NT2/D1 (cell line): Measurements from ENCODE around the gene ADSL.

Experiments used
- DNase-seq: peaks from one replicate; pipeline ENCODE4 v3.0.0-alpha.2; 2011; ENCODE audit warnings: low read depth, low spot score
- H3K27me3 ChIP-seq: 2 replicates; pipeline ENCODE4 v1.6.0; 2011; ENCODE audit warnings: mild to moderate bottlenecking; ENCODE audit not compliant: insufficient read length, insufficient read depth
- H3K36me3 ChIP-seq: 2 replicates; pipeline ENCODE4 v1.6.1; 2011; ENCODE audit warnings: mild to moderate bottlenecking, low read length, mixed read lengths; ENCODE audit not compliant: insufficient read depth, insufficient read length
- H3K4me1 ChIP-seq: 2 replicates; pipeline ENCODE4 v1.5.1; 2011; ENCODE audit not compliant: insufficient read depth, insufficient read length
- H3K4me3 ChIP-seq: 2 replicates; pipeline ENCODE4 v1.5.1; 2011; ENCODE audit warnings: low read depth; ENCODE audit not compliant: insufficient read length
- H3K9ac ChIP-seq: 2 replicates; pipeline ENCODE4 v1.6.0; 2011; ENCODE audit warnings: low read depth; ENCODE audit not compliant: insufficient read length
- H3K9me3 ChIP-seq: 2 replicates; pipeline ENCODE4 v1.5.1; 2011; ENCODE audit warnings: mild to moderate bottlenecking, low read length; ENCODE audit not compliant: insufficient read depth
- SUZ12 ChIP-seq: IDR thresholded peaks from 2 replicates; pipeline ENCODE4 v1.6.1; 2011; ENCODE audit not compliant: insufficient read length, insufficient read depth; ENCODE audit errors: extremely low read depth
- YY1 ChIP-seq: IDR thresholded peaks from 2 replicates; pipeline ENCODE4 v1.6.1; 2011; ENCODE audit not compliant: insufficient read length, insufficient read depth
- ZNF274 ChIP-seq: IDR thresholded peaks from 2 replicates; pipeline ENCODE4 v1.6.1; 2011; ENCODE audit warnings: mild to moderate bottlenecking, low read depth, low read length

The ADSL gene

GRCh38 chr22:40329466-40329865, 16.8 kb upstream of the ADSL start:
- H3K36me3 ChIP-seq = peaks cover 18% of the 10 kb centered on the region
- H3K27me3 ChIP-seq = no peaks in the 10 kb centered on the region
- H3K9ac ChIP-seq = no peak overlapping the region
- no peaks in the 10 kb centered on the region for H3K9me3 ChIP-seq
- DNase-seq = no peak
- no peak overlapping the region for H3K4me3 ChIP-seq
- H3K4me1 ChIP-seq = peaks cover 6% of the 10 kb centered on the region
- TF ChIP-seq YY1 = no peak
- TF ChIP-seq ZNF274 = no peak
- TF ChIP-seq SUZ12 = no peak

DNA sequence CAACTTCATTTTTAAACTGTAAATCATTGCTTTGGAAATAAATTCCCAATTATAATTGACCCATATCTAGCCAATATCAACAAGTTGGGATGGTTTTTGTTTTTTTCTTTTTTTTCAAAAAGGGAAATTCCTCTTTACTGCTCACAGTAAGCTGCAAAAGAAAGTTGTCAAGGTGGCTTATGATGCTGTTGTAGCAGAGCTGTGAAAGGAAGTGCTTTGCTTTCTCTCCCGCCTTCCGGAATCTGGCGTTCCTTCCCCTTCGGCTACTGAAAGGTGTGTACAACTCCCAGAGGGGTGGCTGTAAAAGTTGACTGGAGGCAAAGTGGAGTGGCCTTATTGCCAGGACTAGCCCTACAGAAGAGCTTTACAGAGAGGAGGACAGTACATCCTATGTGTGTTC, 16.2 kb upstream of the ADSL start:
- Histone ChIP-seq H3K9ac (no peak overlapping the region), H3K36me3 (peaks cover 14% of the 10 kb centered on the region), H3K4me1 (peaks cover 6% of the 10 kb centered on the region), H3K27me3 (no peaks in the 10 kb centered on the region), H3K9me3 (no peaks in the 10 kb centered on the region), H3K4me3 (no peak overlapping the region)
- no peak for TF ChIP-seq YY1
- TF ChIP-seq ZNF274 = no peak
- no peak for TF ChIP-seq SUZ12
- DNase-seq = no peak

DNA sequence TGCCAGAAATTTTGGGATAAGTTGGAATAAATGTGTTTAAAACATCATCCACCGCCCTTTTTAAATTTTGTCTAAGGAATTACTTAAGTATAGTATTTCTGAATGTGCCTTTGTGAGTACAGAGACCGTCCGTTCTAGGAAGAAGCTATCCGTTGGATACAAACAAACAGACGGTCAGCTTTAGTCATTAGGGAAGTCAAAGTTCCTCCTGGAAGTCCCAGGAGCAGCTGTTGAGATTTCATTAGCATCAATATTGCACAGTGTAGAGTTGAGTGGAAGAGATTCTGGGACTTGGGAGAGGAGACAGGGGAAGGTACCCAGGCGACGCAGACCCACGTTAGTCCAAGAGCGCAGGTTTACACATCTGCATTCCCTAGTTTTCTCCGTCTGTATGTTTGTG, 15.7 kb upstream of the ADSL start:
- TF ChIP-seq SUZ12 (no peak), YY1 (no peak)
- H3K4me3 ChIP-seq = no peak overlapping the region
- peaks cover 12% of the 10 kb centered on the region for H3K36me3 ChIP-seq
- H3K9me3 ChIP-seq = no peaks in the 10 kb centered on the region
- H3K4me1 ChIP-seq = peaks cover 3% of the 10 kb centered on the region
- H3K27me3 ChIP-seq = no peaks in the 10 kb centered on the region
- H3K9ac ChIP-seq = no peak overlapping the region
- no peak for DNase-seq

GRCh38 chr22:40331706-40332105, 14.6 kb upstream of the ADSL start:
- Histone ChIP-seq H3K4me1 (peaks cover 3% of the 10 kb centered on the region), H3K4me3 (no peak overlapping the region), H3K9me3 (no peaks in the 10 kb centered on the region), H3K27me3 (no peaks in the 10 kb centered on the region), H3K36me3 (peaks cover 12% of the 10 kb centered on the region), H3K9ac (no peak overlapping the region)
- TF ChIP-seq YY1 = no peak
- TF ChIP-seq ZNF274 = no peak
- TF ChIP-seq SUZ12 = no peak
- DNase-seq = no peak

- H3K9ac ChIP-seq = no peak overlapping the region
- no peak for DNase-seq
- TF ChIP-seq SUZ12 = no peak
- no peak for TF ChIP-seq YY1
- no peak for TF ChIP-seq ZNF274
- H3K36me3 ChIP-seq = peaks cover 9% of the 10 kb centered on the region
- no peaks in the 10 kb centered on the region for H3K27me3 ChIP-seq
- H3K9me3 ChIP-seq = no peaks in the 10 kb centered on the region
- no peak overlapping the region for H3K4me3 ChIP-seq
- H3K4me1 ChIP-seq = peaks cover 3% of the 10 kb centered on the region
Observed at GRCh38 chr22:40332319-40332781, 13.9 kb upstream of the ADSL start.

DNA sequence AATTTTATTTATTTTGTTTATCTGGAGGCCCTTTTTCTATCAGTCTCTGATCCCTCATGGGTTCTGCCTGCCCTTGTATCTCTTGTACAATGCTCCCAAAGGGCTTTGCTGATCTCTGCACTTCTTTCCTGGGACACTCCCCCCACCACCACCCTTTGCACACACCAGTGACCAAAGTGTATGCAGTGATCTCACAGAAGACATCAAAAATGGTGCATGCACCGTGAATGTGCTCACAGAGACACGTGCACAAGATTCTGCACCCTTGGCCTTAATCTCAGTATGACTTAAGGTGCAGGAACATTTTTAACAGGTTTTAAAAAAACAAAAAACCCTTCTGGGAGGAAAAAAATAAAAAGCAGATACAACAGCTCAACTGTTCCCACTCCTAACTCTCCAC, 12.2 kb upstream of the ADSL start:
- no peak for DNase-seq
- Histone ChIP-seq H3K4me1 (peaks cover 3% of the 10 kb centered on the region), H3K9ac (no peak overlapping the region), H3K27me3 (no peaks in the 10 kb centered on the region), H3K9me3 (no peaks in the 10 kb centered on the region), H3K36me3 (peaks cover 8% of the 10 kb centered on the region), H3K4me3 (no peak overlapping the region)
- TF ChIP-seq YY1 = no peak

GRCh38 chr22:40334899-40335298, 11.4 kb upstream of the ADSL start:
- DNase-seq = no peak
- no peak for TF ChIP-seq ZNF274
- H3K9ac ChIP-seq = no peak overlapping the region
- H3K36me3 ChIP-seq = peaks cover 8% of the 10 kb centered on the region
- no peaks in the 10 kb centered on the region for H3K27me3 ChIP-seq
- H3K4me3 ChIP-seq = no peak overlapping the region
- peaks cover 3% of the 10 kb centered on the region for H3K4me1 ChIP-seq
- H3K9me3 ChIP-seq = no peaks in the 10 kb centered on the region

DNA sequence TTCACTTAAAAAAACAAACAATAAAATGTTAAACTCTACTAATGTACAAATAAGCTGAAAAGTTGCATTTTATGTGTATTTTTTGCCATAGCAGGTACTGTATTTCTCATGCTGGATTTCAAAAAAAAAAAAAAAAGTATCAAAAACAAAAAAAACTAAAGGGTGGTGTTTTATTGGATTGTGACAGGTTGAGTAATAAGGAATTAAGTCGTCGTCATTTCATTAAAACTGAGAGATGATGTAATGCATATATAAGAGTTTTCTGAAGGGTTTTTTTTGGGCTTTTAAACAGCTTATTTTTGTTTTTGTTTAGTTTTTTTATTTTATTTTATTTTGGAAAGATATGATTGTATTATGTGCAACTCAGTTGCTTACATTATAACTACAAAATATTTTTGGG, 10.9 kb upstream of the ADSL start:
- DNase-seq = no peak
- Histone ChIP-seq H3K27me3 (no peaks in the 10 kb centered on the region), H3K4me3 (no peak overlapping the region), H3K4me1 (peaks cover 3% of the 10 kb centered on the region), H3K36me3 (peaks cover 5% of the 10 kb centered on the region), H3K9me3 (no peaks in the 10 kb centered on the region), H3K9ac (no peak overlapping the region)
- TF ChIP-seq YY1 = no peak
- TF ChIP-seq ZNF274 = no peak
- TF ChIP-seq SUZ12 = no peak
